ENCODE measurements around the gene CAPN12. TPM values are rescaled to one million over a fixed set of nuclear protein-coding genes. Genes with fewer than 3 reads are reported as not detected.
"Not testable (repeated sequence)": the region's sequence is repeated elsewhere in the genome, so short reads cannot be mapped to it uniquely, and the experiment has no call there.

Gene CAPN12
- total RNA-seq, 1 donor: 0.18 TPM

DNA sequence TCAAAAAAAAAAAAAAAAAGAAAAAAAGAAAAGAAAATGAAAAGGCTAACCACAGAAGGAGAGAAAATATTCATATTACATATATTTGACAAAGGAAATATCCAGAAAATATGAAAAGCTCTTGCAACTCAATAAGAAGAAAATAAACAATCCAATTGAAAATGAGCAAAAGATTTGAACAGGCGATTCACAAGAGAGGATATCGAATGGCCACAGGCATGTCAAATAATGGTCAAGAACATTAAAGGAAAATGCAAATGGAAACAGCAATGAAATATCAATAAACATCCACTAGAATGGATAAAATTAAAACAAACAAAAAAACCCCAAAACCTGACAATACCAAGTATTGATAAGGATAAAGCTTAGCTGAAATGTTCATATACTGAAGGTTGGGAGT is 20.9 kb upstream of the CAPN12 start:
- TF ChIP-seq, protein P1, sequence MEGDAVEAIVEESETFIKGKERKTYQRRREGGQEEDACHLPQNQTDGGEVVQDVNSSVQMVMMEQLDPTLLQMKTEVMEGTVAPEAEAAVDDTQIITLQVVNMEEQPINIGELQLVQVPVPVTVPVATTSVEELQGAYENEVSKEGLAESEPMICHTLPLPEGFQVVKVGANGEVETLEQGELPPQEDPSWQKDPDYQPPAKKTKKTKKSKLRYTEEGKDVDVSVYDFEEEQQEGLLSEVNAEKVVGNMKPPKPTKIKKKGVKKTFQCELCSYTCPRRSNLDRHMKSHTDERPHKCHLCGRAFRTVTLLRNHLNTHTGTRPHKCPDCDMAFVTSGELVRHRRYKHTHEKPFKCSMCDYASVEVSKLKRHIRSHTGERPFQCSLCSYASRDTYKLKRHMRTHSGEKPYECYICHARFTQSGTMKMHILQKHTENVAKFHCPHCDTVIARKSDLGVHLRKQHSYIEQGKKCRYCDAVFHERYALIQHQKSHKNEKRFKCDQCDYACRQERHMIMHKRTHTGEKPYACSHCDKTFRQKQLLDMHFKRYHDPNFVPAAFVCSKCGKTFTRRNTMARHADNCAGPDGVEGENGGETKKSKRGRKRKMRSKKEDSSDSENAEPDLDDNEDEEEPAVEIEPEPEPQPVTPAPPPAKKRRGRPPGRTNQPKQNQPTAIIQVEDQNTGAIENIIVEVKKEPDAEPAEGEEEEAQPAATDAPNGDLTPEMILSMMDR (IDR thresholded peaks at IDR 0.05; ENCODE audit: insufficient read depth, low read length): no peak
- no peak for DNase-seq (ENCODE audit: low read depth)
- H3K4me3 ChIP-seq (ENCODE audit: low read depth, low read length): no peak overlapping the region

DNA sequence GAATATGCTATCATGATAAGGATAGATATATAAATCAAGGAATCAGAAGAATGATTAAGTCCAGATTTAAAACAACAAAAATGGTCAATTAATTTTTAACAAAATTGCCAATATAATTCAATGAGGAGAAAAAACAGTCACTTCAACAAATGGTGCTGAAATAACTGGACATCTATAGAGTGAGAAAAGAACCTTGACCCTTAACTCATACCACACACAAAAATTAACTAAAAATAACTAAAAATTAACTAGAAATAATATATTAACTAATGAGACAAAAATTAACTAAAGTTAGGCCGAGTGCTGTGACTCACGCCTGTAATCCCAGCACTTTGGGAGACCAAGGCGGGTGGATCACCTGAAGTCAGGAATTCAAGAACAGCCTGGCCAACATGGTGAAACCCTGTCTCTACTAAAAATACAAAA is 19.5 kb upstream of the CAPN12 start:
- no peak overlapping the region for H3K4me3 ChIP-seq (ENCODE audit: low read depth, low read length)
- no peak for DNase-seq (ENCODE audit: low read depth)
- TF ChIP-seq, protein P1 (IDR thresholded peaks at IDR 0.05; ENCODE audit: insufficient read depth, low read length): no peak

GRCh38 chr19:38761884-38762389 is 17.7 kb upstream of the CAPN12 start:
- H3K4me3 ChIP-seq (ENCODE audit: low read depth, low read length); DNase-seq (ENCODE audit: low read depth): not testable (repeated sequence)

DNA sequence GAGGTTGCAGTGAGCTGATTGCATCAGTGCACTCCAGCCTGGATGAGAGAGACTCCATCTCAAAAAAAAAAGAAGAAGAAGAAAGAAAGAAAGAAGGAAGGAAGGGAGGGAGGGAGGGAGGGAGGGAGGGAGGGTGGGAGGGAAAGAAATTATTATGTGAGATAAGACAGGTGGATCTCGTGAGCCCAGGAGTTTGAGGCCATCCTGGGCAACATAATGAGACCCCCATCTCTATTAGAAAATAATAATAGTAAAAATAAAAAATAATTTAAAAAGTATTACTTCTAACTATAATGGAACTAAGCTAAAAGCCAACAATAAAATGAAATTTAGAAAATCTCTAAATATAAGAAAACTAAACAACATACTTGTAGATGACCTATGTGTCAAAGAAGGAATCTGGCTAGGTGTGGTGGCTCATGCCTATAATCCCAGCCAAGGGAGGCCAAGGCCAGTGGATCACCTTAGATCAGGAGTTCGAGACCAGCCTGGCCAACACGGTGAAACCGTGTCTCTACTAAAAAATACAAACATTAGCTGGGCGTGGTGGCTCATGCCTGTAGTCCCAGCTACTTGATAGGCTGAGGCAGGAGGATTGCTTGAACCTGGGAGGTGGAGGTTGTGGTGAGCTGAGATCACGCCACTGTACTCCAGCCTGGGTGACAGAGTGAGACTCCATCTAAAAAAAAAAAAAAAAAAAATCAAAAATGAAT is 16.7 kb upstream of the CAPN12 start:
- DNase-seq (ENCODE audit: low read depth); H3K4me3 ChIP-seq (ENCODE audit: low read depth, low read length): not testable (repeated sequence)

- no peak for DNase-seq (ENCODE audit: low read depth)
- H3K4me3 ChIP-seq (ENCODE audit: low read depth, low read length): no peak overlapping the region
- TF ChIP-seq, protein P1 (IDR thresholded peaks at IDR 0.05; ENCODE audit: insufficient read depth, low read length): no peak
Observed at GRCh38 chr19:38759590-38760003, 15.3 kb upstream of the CAPN12 start.

GRCh38 chr19:38754196-38754595 is 9.9 kb upstream of the CAPN12 start:
- not testable (repeated sequence) for DNase-seq (ENCODE audit: low read depth)

DNA sequence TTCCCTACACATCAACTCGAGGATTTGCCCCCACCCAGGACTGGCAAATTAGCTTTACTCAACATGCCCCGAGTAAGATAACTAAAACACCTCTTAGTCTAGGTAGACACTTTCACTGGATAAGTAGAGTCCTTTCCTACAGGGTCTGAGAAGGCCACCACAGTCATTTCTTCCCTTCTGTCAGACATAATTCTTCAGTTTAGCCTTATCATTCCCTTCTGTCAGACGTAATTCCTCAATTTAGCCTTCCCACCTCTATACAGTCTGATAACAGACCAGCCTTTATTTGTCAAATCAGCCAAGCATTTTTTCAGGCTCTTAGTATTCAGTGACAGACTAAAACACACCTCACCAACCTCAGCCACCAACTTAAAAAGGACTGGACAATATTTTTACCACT is 9.5 kb upstream of the CAPN12 start:
- DNase-seq (ENCODE audit: low read depth); H3K4me3 ChIP-seq (ENCODE audit: low read depth, low read length): not testable (repeated sequence)

More at GRCh38 chr19:38754196-38754595, 9.9 kb upstream of the CAPN12 start:
- not testable (repeated sequence) for H3K4me3 ChIP-seq (ENCODE audit: low read depth, low read length)

DNA sequence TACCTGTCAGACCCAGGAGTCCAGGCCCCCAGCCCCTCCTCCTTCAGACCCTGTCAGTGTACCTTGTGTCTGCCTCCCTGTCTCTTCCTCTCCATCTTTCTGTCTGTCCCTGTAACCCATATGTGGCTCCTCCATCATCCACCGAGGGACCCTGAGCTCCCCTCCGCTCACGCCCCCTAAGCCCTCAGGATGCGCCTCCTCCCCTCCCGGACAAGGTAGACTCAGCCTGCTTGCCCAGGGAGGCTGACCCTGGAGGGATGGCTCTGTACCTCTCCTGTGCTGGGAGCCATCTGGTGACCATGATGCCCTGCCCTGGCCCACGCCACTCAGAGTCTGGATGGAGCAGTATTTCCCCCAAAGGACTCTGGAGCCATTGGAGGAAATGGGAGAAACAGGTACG is 1.0 kb upstream of the CAPN12 start:
- no peak overlapping the region for H3K4me3 ChIP-seq (ENCODE audit: low read depth, low read length)
- TF ChIP-seq, protein P1 (IDR thresholded peaks at IDR 0.05; ENCODE audit: insufficient read depth, low read length): no peak
- DNase-seq (ENCODE audit: low read depth): no peak

DNA sequence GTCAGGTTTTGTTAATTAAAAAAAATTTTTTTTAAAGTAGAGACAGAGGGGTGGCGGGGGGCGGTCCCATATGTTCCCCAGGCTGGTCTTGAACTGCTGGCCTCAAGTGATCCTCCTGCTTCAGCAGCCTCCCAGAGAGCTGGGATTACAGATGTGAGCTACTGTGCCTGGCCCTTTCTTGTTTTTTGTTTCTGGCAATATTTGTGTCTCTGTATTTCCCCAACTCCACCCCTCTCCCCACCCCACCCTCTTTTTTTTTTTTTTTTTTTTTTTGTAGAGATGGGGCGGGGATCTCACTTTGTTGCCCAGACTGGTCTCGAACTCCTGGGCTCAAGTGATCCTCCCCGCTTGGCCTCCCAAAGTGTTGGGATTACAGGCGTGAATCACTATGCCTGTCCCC is 600 bp upstream of the CAPN12 start:
- DNase-seq (ENCODE audit: low read depth): no peak
- TF ChIP-seq, protein P1 (IDR thresholded peaks at IDR 0.05; ENCODE audit: insufficient read depth, low read length): no peak
- H3K4me3 ChIP-seq (ENCODE audit: low read depth, low read length): no peak overlapping the region
